ENCODE measurements around the gene ANKRD9.
A peak's percentile ranks its signal among the peaks of the same experiment; 100 is the strongest.

DNA sequence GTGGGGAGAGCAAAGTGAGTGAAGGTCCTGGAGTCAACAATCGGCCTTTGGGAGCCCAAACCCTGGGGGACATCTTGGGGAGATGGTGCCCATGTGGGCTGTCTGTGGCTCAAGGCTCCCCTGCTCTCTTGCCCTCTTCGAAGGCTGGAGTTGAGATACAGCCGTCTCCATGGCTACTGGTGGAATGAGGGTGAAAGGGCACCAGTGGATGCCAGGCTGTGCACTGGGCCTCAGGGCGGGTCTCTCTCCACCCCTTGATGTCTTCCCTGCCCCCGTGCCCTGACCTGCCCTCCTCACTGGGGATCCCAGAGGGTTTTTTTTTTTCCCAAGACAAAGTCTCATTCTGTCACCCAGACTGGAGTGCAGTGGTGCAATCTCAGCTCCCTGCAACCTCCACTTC lies 2.0 kb upstream of the ANKRD9 start:
- peak in 1 of 3 donors; percentile 18 for TF ChIP-seq POLR2AphosphoS5 (IDR thresholded peaks at IDR 0.05)
- no peak for TF ChIP-seq POLR2A (IDR thresholded peaks at IDR 0.05)
- TF ChIP-seq, protein P1, sequence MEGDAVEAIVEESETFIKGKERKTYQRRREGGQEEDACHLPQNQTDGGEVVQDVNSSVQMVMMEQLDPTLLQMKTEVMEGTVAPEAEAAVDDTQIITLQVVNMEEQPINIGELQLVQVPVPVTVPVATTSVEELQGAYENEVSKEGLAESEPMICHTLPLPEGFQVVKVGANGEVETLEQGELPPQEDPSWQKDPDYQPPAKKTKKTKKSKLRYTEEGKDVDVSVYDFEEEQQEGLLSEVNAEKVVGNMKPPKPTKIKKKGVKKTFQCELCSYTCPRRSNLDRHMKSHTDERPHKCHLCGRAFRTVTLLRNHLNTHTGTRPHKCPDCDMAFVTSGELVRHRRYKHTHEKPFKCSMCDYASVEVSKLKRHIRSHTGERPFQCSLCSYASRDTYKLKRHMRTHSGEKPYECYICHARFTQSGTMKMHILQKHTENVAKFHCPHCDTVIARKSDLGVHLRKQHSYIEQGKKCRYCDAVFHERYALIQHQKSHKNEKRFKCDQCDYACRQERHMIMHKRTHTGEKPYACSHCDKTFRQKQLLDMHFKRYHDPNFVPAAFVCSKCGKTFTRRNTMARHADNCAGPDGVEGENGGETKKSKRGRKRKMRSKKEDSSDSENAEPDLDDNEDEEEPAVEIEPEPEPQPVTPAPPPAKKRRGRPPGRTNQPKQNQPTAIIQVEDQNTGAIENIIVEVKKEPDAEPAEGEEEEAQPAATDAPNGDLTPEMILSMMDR (IDR thresholded peaks at IDR 0.05) = no peak
- no peak for TF ChIP-seq EP300 (IDR thresholded peaks at IDR 0.05; ENCODE audit: low read depth)

Measured in transverse colon (tissue), 4 donors.